SKM-1 treated with dmso at 0.1 percent for 144 hours (cell line): Measurements from ENCODE around the gene TSEN2.
"Not testable (repeated sequence)": the region's sequence is repeated elsewhere in the genome, so short reads cannot be mapped to it uniquely, and the experiment has no call there.

ENCODE experiments used
- DNase-seq: peaks from one replicate; lab custom pipeline; 2025; ENCODE audit not compliant: unreplicated experiment; lab: John Stamatoyannopoulos, UW

Gene TSEN2

GRCh38 chr3:12451960-12452359 lies 32.3 kb upstream of the TSEN2 start:
- no peak for DNase-seq

GRCh38 chr3:12452361-12453330 lies 31.6 kb upstream of the TSEN2 start:
- DNase-seq = no peak

- DNase-seq = no peak
Measured at GRCh38 chr3:12454076-12454815, 30.0 kb upstream of the TSEN2 start.

- no peak for DNase-seq
Measured at GRCh38 chr3:12454816-12455121, 29.5 kb upstream of the TSEN2 start.

GRCh38 chr3:12455740-12456139 lies 28.5 kb upstream of the TSEN2 start:
- DNase-seq = no peak

- DNase-seq = no peak
Measured at GRCh38 chr3:12456441-12456840, 27.8 kb upstream of the TSEN2 start.

GRCh38 chr3:12457380-12457779 lies 26.9 kb upstream of the TSEN2 start:
- not testable (repeated sequence) for DNase-seq

- peak; percentile 84 for DNase-seq
Measured at GRCh38 chr3:12458901-12459300, 25.4 kb upstream of the TSEN2 start.

GRCh38 chr3:12460127-12460526 lies 24.2 kb upstream of the TSEN2 start:
- no peak for DNase-seq

GRCh38 chr3:12461097-12461649 lies 23.1 kb upstream of the TSEN2 start:
- DNase-seq = no peak

GRCh38 chr3:12462159-12462947 lies 21.9 kb upstream of the TSEN2 start:
- peak; percentile 82 for DNase-seq

GRCh38 chr3:12463686-12464085 lies 20.6 kb upstream of the TSEN2 start:
- DNase-seq = no peak

- DNase-seq = no peak
Measured at GRCh38 chr3:12464181-12464580, 20.1 kb upstream of the TSEN2 start.

- no peak for DNase-seq
Measured at GRCh38 chr3:12465151-12465835, 19.0 kb upstream of the TSEN2 start.

- DNase-seq = no peak
Measured at GRCh38 chr3:12465836-12466225, 18.4 kb upstream of the TSEN2 start.

GRCh38 chr3:12467746-12468145 lies 16.5 kb upstream of the TSEN2 start:
- no peak for DNase-seq

- no peak for DNase-seq
Measured at GRCh38 chr3:12468276-12468675, 16.0 kb upstream of the TSEN2 start.

GRCh38 chr3:12468757-12469156 lies 15.5 kb upstream of the TSEN2 start:
- no peak for DNase-seq

- not testable (repeated sequence) for DNase-seq
Measured at GRCh38 chr3:12469222-12469621, 15.1 kb upstream of the TSEN2 start.

GRCh38 chr3:12470111-12470510 lies 14.2 kb upstream of the TSEN2 start:
- no peak for DNase-seq

- no peak for DNase-seq
Measured at GRCh38 chr3:12470680-12471079, 13.6 kb upstream of the TSEN2 start.
